Testis (tissue), 3 donors: Measurements from ENCODE around the gene ERBIN. TPM values are rescaled to one million over a fixed set of nuclear protein-coding genes. Genes with fewer than 3 reads are reported as not detected.
A peak's percentile ranks its signal among the peaks of the same experiment; 100 is the strongest.

Experiments
- DNase-seq: peaks from one replicate; pipeline ENCODE4 v3.0.0-alpha.2; 2019
- H3K27ac ChIP-seq, 2 donors: fragments of 200-600 bp; sonication (generic); one replicate each; pipeline ENCODE4 v1.5.1; 2019
- H3K27me3 ChIP-seq: fragments of 200-600 bp; sonication (generic); one replicate; pipeline ENCODE4 v1.5.1; 2019
- H3K36me3 ChIP-seq: fragments of 200-600 bp; sonication (generic); one replicate; pipeline ENCODE4 v1.5.1; 2017; ENCODE audit warnings: low read depth; ENCODE audit errors: missing control alignments
- H3K4me1 ChIP-seq: fragments of 200-600 bp; sonication (generic); one replicate; pipeline ENCODE4 v1.5.1; 2019
- H3K4me3 ChIP-seq, 2 donors: fragments of 200-600 bp; sonication (generic); one replicate each; pipeline ENCODE4 v1.5.1; 2017 to 2019
- H3K9me3 ChIP-seq: fragments of 200-600 bp; sonication (generic); one replicate; pipeline ENCODE4 v1.5.1; 2017
- CTCF ChIP-seq, 3 experiments: fragments of 450-650 bp in 2 of 3; fragments of 200-600 bp in 1 of 3; sonication (generic) in 1 of 3; IDR thresholded peaks; one replicate each; pipeline ENCODE4 v1.5.1; 2016 to 2019; ENCODE audit warnings: antibody characterized with exemption in 3 of 3, mild to moderate bottlenecking in 2 of 3, moderate library complexity in 1 of 3
- POLR2A ChIP-seq: fragments of 450-650 bp; IDR thresholded peaks from one replicate; pipeline ENCODE4 v1.6.1; 2017; ENCODE audit warnings: antibody characterized with exemption, mild to moderate bottlenecking, moderate library complexity
- WGBS, 2 donors: methylation state at CpG; one replicate each; pipeline ENCODE4 v1.1.5; 2018; 5-methylcytosine and 5-hydroxymethylcytosine counted together
- intact Hi-C: fragments of 100-400 bp; cut with DNase I; formaldehyde crosslinking; loops from one replicate; pipeline ENCODE4 v1.15.1; 2023; ENCODE audit warnings: low total_unique reads
- polyA plus RNA-seq: library from polyadenylated mRNA; stranded (reverse); fragments of 350-450 nt; fragmentation: Illumina TruSeq; extraction: RNeasy Lipid Tissue Mini Kit (QIAGEN cat#74804); gene quantifications from one replicate; pipeline ENCODE4 v1.2.3, GENCODE V29; 2014; ENCODE audit warnings: low read depth, low replicate concordance; ENCODE audit not compliant: insufficient read depth
- total RNA-seq, 2 donors: library from RNA; depleted of rRNA; stranded (reverse); fragments of >200 nt; gene quantifications; one replicate each; pipeline ENCODE4 v1.2.3, GENCODE V29; 2016

The ERBIN gene
- total and polyA plus RNA-seq, 3 donors from 2014 or later = 45.7 to 98.3 (median 79.8) TPM

GRCh38 chr5:65906256-65906655, 20.1 kb upstream of the ERBIN start:
- Histone ChIP-seq H3K27ac (no peak overlapping the region), H3K4me3 (no peak overlapping the region), H3K4me1 (no peaks in the 10 kb centered on the region), H3K9me3 (no peaks in the 10 kb centered on the region), H3K27me3 (no peaks in the 10 kb centered on the region), H3K36me3 (no peaks in the 10 kb centered on the region)
- no peak for TF ChIP-seq POLR2A
- TF ChIP-seq CTCF (IDR thresholded peaks at IDR 0.05) = no peak
- intact Hi-C loops = no loop called here
- DNase-seq = no peak

GRCh38 chr5:65907135-65907534, 19.2 kb upstream of the ERBIN start:
- Histone ChIP-seq H3K27ac (no peak overlapping the region), H3K9me3 (no peaks in the 10 kb centered on the region), H3K27me3 (no peaks in the 10 kb centered on the region), H3K4me1 (no peaks in the 10 kb centered on the region), H3K4me3 (no peak overlapping the region), H3K36me3 (no peaks in the 10 kb centered on the region)
- 79 to 81% methylated on average over 2 of the region's 2 CpGs for WGBS, 2 donors
- no peak for TF ChIP-seq CTCF (IDR thresholded peaks at IDR 0.05)
- no peak for TF ChIP-seq POLR2A
- DNase-seq = no peak
- intact Hi-C loops = no loop called here

- H3K27me3 ChIP-seq = no peaks in the 10 kb centered on the region
- DNase-seq = no peak
- no peaks in the 10 kb centered on the region for H3K36me3 ChIP-seq
- no peak overlapping the region for H3K4me3 ChIP-seq
- H3K9me3 ChIP-seq = no peaks in the 10 kb centered on the region
- no peaks in the 10 kb centered on the region for H3K4me1 ChIP-seq
- WGBS, 2 donors = 56 to 71% methylated on average over 3 of the region's 3 CpGs
- TF ChIP-seq POLR2A (no peak), CTCF (IDR thresholded peaks at IDR 0.05) (no peak)
- no peak overlapping the region for H3K27ac ChIP-seq
- intact Hi-C loops = no loop called here
These were observed 15.7 kb upstream of the ERBIN start for GRCh38 chr5:65910711-65911110.

- Histone ChIP-seq H3K27me3 (no peaks in the 10 kb centered on the region), H3K27ac (no peak overlapping the region), H3K4me3 (no peak overlapping the region), H3K36me3 (no peaks in the 10 kb centered on the region), H3K9me3 (no peaks in the 10 kb centered on the region), H3K4me1 (no peaks in the 10 kb centered on the region)
- intact Hi-C loops = no loop called here
- 81% methylated on average over 3 of the region's 3 CpGs for WGBS, 2 donors
- DNase-seq = no peak
- TF ChIP-seq CTCF (IDR thresholded peaks at IDR 0.05) (no peak), POLR2A (no peak)
These were observed 14.1 kb upstream of the ERBIN start for GRCh38 chr5:65912311-65912710.

- H3K4me3 ChIP-seq = no peak overlapping the region
- intact Hi-C loops = no loop called here
- no peaks in the 10 kb centered on the region for H3K9me3 ChIP-seq
- H3K27me3 ChIP-seq = no peaks in the 10 kb centered on the region
- WGBS, 2 donors = 53 to 56% methylated on average over 3 of the region's 3 CpGs
- peak; percentile 37 for DNase-seq
- no peak for TF ChIP-seq CTCF (IDR thresholded peaks at IDR 0.05)
- TF ChIP-seq POLR2A = no peak
- no peak overlapping the region for H3K27ac ChIP-seq
- no peaks in the 10 kb centered on the region for H3K4me1 ChIP-seq
- no peaks in the 10 kb centered on the region for H3K36me3 ChIP-seq
These were observed 12.9 kb upstream of the ERBIN start for GRCh38 chr5:65913519-65913918.
